ENCODE results near the gene ARNT2.

DNA sequence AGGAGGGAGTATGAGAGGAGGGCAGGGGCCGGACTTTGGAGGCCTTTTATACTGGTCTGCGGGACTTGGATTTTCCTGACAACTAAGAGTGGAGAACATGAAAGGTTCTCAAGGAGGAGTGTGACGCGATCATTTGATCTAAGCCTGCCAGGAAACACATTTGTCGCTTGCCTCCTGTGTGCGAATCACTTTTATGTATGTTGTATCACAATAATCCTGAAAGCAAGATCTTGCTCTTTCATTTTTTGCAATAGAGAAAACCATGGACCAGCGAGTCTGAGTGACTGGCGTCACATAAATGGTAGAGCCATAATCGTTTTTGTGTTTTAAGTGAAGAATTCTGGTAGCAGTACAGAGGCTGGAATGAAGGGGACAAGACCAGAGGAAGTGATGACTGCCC, 100.7 kb downstream of the ARNT2 start:
- TF ChIP-seq, protein P1, sequence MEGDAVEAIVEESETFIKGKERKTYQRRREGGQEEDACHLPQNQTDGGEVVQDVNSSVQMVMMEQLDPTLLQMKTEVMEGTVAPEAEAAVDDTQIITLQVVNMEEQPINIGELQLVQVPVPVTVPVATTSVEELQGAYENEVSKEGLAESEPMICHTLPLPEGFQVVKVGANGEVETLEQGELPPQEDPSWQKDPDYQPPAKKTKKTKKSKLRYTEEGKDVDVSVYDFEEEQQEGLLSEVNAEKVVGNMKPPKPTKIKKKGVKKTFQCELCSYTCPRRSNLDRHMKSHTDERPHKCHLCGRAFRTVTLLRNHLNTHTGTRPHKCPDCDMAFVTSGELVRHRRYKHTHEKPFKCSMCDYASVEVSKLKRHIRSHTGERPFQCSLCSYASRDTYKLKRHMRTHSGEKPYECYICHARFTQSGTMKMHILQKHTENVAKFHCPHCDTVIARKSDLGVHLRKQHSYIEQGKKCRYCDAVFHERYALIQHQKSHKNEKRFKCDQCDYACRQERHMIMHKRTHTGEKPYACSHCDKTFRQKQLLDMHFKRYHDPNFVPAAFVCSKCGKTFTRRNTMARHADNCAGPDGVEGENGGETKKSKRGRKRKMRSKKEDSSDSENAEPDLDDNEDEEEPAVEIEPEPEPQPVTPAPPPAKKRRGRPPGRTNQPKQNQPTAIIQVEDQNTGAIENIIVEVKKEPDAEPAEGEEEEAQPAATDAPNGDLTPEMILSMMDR (IDR thresholded peaks at IDR 0.05; ENCODE audit: poor library complexity): no peak
- TF ChIP-seq EZH2phosphoT487 (IDR thresholded peaks at IDR 0.05; ENCODE audit: low read depth, severe bottlenecking, unreplicated experiment) (no peak), EZH2 (IDR thresholded peaks at IDR 0.05; ENCODE audit: borderline replicate concordance) (no peak)

Measured in hepatocyte (in vitro differentiated cells).